Measurements from ENCODE around the gene MTX1.
"Not testable (repeated sequence)": the region's sequence is repeated elsewhere in the genome, so short reads cannot be mapped to it uniquely, and the experiment has no call there.

Gene MTX1

GRCh38 chr1:155189926-155190325 is 18.6 kb upstream of the MTX1 start:
- DNase-seq (ENCODE audit: low read depth): not testable (repeated sequence)

- no peak for DNase-seq (ENCODE audit: low read depth)
Observed at GRCh38 chr1:155191904-155192303, 16.6 kb upstream of the MTX1 start.

- no peak for DNase-seq (ENCODE audit: low read depth)
Observed at GRCh38 chr1:155192346-155193274, 15.9 kb upstream of the MTX1 start.

GRCh38 chr1:155193275-155193990 is 15.1 kb upstream of the MTX1 start:
- DNase-seq (ENCODE audit: low read depth): peak; percentile 47

DNA sequence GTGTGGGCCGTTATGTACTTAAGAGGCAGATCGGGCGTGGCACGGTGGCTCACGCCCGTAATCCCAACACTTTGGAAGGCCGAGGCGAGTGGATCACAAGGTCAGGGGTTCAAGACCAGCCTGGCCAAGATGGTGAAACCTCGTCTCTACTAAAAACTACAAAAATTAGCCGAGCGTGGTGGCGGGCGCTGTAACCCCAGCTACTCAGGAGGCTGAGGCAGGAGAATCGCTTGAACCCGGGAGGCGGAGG is 14.6 kb upstream of the MTX1 start:
- DNase-seq (ENCODE audit: low read depth): not testable (repeated sequence)

DNA sequence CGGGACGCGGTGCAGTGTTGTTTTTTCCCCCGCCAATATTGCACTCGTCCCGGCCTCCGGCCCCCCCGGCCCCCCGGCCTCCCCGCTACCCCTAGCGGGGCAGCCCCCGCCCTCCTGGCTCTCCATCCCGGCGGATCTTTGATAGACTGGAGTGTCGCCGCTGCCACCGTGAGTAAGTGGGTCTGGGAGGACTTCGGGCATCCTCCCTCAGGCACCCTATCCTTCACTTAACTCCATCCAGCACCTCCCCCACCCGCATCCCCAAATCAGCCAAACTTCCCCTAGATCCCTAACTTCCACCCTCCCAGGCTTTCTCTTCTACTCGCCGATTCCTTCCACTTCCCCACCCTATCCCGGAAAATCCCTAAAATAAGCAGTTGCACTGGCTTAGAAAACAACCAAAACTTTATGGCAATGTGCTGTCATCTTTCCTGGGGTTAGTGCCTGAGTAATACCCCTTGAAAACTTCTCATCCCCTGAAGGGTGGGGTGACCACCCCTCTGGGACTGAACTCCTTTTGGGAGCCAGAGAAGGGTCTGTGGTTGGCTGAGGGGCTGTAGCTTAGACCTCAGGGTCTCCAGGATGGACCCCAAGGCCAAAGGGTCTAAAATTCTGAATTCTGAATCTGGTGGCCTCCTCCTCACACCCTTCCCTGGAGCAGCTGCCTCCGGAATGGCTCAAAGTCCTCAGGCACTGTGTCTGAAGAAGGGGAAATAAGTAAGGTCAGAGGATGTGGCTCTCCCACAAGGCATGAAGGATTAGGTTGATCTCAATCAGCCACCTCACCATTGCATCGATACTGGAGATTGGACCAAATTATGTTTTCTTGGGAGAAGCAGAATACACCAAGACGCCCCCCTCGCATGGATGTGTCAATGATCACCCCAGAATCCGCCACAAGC is 13.0 kb upstream of the MTX1 start:
- no peak for DNase-seq (ENCODE audit: low read depth)

- no peak for DNase-seq (ENCODE audit: low read depth)
Observed at GRCh38 chr1:155196103-155196892, 12.2 kb upstream of the MTX1 start.

DNA sequence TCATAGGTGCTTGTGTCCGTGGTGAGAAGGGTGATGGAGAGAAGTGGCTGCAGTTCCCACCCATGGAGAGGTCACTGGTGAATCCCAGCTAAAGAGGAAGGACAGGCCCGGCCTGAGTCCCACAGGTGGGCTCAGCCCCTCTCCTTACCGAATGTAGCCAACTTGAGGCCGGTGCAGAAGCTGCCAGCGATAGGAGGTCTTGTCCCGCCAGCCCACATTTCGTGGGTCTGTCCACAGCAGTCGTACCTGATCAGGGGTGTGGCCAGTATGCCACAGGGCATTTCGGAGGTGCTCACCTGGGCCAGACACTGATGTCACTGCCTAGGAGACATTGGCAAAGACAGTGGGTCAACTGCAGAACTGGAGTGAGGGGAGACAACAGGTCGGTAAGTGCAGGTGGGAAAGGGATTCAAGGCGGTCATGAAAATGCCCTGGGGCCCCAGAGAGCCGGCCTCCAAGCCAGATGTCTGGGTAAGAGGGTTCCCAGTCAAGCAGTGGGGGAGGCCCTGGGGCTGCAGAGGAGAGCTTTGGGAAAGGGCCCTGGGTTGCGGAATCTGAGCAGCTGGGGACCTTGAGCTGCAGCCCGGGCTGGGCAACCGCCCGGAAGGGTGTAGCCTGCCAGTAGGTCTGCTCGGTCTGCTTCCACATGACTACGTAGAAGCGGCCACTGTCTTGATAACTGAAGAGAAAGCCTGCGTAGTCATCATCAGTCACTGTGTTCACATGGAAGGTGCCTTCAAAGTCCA is 11.4 kb upstream of the MTX1 start:
- no peak for DNase-seq (ENCODE audit: low read depth)

DNA sequence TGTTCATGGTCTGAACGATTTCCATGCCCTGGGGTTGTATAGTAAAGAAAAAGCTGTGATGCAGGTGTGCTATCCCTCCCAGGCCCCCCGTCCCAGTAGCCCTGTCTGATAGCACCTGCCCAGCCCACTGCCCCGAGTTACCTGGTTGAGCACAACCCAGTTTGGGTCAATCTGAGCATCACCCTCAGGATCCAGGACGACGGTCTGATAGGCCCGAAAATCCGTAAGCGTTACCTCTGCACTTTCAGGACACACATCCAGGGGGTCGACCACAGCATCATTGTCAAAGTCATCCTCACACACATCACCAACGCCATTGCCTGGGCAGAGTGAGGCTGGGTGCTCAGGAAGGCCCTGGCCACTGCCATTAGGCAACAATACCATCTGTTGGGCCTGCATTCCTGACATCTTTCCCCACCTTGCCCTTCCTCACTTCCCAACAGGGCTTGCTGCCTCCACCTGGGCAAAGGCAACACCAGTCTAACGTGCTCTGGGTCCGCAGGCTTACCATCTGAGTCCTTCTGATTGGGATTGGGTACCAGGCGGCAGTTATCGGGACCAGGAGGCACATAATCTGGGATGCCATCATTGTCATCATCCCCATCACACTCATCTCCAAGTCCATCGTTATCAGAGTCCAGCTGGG is 10.5 kb upstream of the MTX1 start:
- no peak for DNase-seq (ENCODE audit: low read depth)

- DNase-seq (ENCODE audit: low read depth): no peak
Observed at GRCh38 chr1:155198547-155198906, 10.0 kb upstream of the MTX1 start.

GRCh38 chr1:155199792-155200191 is 8.7 kb upstream of the MTX1 start:
- no peak for DNase-seq (ENCODE audit: low read depth)

DNA sequence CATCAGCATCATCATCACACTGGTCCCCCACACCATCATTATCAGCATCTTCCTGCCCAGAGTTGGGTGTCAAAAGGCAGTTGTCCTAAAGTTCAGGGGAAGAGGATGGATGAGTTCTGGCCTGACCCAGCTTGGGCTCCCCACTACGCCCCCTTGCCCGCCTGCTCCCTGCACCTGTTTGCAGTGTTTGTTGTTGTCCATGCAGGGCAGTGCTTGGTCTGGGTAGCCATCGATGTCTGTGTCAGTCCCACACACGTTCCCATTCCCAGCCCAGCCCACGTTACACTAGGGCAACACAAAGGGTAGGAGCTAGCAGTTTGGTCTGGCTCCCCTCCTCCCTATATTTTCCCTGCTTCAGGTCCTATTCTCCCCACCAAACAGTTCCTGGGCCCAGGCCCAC is 7.6 kb upstream of the MTX1 start:
- no peak for DNase-seq (ENCODE audit: low read depth)

- no peak for DNase-seq (ENCODE audit: low read depth)
Observed at GRCh38 chr1:155202198-155202597, 6.3 kb upstream of the MTX1 start.

- no peak for DNase-seq (ENCODE audit: low read depth)
Observed at GRCh38 chr1:155202731-155203515, 5.6 kb upstream of the MTX1 start.

DNA sequence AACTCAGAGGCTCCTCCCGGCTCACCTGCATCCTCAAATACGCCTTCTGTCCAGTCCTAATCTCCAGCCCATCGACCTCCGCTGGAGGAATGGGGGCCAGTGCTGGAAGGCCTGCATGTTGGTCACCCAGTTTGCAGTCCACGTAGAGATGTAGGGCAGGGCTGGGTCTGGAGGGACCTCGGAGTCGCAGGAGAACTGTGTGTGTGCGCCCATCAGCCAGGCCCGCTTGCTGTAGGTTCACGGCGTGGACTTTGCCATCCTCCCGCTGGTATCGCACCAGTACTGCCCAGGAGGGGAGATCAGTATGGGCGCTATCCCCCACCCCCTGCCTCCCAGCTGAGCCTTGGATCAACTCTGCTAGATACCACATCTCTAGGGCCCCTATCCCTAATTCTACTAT is 3.5 kb upstream of the MTX1 start:
- DNase-seq (ENCODE audit: low read depth): no peak

DNA sequence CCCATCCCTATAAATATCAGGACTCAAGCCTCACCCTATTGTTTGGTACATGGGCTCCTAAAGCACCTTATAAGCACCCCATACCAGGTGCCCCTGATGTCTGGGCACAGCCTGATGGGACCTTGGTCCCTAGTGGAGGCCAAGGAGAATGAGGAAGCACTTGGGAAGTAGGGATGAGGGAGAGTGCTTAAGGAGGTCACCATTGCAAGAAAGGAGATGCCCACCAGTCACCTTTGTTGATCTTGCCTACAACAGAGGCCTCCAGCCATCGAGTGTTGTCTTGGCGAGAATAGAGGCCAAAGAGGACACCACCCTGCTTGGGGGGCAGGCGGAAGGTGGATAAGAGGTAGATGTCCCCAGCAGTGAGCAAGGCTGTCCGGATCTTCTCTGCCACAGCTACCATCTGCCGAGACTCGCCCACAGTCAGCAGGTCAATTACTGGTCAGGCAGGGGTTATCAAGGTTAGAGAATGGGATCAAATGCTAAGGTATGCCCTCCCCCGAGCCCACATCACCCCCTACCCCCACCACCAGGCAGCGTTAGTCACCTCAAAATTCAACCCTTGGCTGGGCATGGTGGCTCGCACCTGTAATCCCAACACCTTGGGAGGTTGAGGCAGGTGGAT is 2.4 kb upstream of the MTX1 start:
- no peak for DNase-seq (ENCODE audit: low read depth)

DNA sequence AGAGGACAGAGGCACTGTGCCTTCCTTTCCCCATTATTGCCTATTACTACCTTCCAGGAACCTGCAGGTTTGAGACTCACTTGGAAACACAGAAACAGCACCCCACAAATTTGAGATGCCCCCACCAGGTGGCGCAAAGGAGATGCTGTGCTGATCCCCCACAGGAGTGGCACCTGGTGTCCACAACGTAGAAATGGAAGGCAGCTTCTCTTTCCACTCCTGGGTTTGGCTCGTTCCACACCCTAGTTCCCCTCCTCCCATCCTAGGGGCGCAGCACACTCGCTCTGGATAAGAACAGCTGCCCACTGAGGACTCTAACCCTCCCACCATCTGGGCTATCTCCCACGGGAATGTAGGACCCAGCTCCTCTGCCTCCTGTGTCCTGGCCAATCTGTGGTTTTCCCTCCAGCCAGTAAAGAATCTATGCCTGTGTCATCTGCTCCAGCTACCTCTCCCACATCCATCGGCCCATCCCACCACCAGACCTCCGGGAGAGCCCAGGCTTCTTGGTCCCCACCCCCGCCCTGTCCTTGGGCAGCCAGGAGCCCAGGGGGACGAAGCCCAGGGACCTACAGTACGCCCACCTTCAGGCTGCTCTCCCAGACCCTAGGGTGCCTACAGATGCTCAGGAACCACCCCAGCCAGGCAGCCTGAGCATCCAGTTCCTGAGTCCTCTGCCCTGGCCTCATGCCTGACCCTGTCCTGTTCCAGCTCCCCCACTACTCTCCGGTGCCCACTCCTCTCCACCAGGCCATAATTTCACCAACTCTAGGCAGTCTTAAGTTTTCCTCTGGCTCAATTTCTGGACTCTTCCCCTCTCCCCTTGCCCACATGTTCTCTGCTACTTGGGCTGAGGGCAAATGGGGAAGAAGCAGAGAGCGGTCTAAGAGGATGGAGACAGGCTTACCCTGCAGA is 1.3 kb upstream of the MTX1 start:
- DNase-seq (ENCODE audit: low read depth): peak; percentile 81

All from activated T-helper 1 cell treated with Interleukin-2 at 50 U/mL for 16 hours (primary cell).